Measurements from ENCODE around the gene ADCY9.

ADCY9 gene

DNA sequence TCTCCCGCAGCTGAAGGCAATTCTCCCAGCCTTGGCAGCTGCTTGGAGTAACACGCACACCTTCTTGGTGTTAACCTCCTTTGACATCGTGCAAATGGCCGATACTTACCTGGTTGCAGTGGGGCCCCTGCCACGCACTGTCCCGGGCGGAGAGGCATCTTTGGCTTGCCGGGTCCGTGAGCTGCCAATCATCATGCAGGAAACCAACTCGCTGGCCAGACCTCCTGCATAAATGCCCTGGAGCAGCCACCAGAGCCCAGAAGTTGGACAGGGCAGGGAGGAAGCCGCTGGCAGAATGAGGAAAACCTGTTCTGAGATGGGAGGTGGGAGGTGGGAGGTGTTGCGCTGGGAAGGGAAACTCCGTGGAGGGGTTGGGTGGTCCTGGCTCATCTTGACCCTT is 194.0 kb downstream of the ADCY9 start:
- H3K27me3 ChIP-seq (ENCODE audit: control insufficient read depth, low read length) = no peaks in the 10 kb centered on the region
- H3K9me3 ChIP-seq (ENCODE audit: control insufficient read depth, insufficient read depth, low read length) = peaks cover 7% of the 10 kb centered on the region; the same call in 1 of the 2 replicates
- H3K4me3 ChIP-seq (ENCODE audit: low read length) = no peak overlapping the region
- no peaks in the 10 kb centered on the region for H3F3A ChIP-seq (ENCODE audit: control insufficient read depth, insufficient read depth)
- TF ChIP-seq, protein P1, sequence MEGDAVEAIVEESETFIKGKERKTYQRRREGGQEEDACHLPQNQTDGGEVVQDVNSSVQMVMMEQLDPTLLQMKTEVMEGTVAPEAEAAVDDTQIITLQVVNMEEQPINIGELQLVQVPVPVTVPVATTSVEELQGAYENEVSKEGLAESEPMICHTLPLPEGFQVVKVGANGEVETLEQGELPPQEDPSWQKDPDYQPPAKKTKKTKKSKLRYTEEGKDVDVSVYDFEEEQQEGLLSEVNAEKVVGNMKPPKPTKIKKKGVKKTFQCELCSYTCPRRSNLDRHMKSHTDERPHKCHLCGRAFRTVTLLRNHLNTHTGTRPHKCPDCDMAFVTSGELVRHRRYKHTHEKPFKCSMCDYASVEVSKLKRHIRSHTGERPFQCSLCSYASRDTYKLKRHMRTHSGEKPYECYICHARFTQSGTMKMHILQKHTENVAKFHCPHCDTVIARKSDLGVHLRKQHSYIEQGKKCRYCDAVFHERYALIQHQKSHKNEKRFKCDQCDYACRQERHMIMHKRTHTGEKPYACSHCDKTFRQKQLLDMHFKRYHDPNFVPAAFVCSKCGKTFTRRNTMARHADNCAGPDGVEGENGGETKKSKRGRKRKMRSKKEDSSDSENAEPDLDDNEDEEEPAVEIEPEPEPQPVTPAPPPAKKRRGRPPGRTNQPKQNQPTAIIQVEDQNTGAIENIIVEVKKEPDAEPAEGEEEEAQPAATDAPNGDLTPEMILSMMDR (IDR thresholded peaks at IDR 0.05; ENCODE audit: low read depth, low read length, poor library complexity, severe bottlenecking) = no peak
- TF ChIP-seq EZH2phosphoT487 (IDR thresholded peaks at IDR 0.05; ENCODE audit: borderline replicate concordance, low read length) = no peak
- H3K36me3 ChIP-seq (ENCODE audit: control insufficient read depth, low read length) = no peaks in the 10 kb centered on the region
- no peak overlapping the region for H3K27ac ChIP-seq (ENCODE audit: low read depth, low read length)
- no peaks in the 10 kb centered on the region for H3K4me1 ChIP-seq (ENCODE audit: control insufficient read depth, low read length)
- H3K79me2 ChIP-seq (ENCODE audit: control insufficient read depth, low read length) = no peaks in the 10 kb centered on the region
- no peaks in the 10 kb centered on the region for H3K9me2 ChIP-seq (replicated peaks; ENCODE audit: control insufficient read depth, low read length)
- no peak overlapping the region for H3K4me2 ChIP-seq (ENCODE audit: low read length)
- no peaks in the 10 kb centered on the region for H4K20me1 ChIP-seq (ENCODE audit: control insufficient read depth, insufficient read depth, low read depth, low read length)

DNA sequence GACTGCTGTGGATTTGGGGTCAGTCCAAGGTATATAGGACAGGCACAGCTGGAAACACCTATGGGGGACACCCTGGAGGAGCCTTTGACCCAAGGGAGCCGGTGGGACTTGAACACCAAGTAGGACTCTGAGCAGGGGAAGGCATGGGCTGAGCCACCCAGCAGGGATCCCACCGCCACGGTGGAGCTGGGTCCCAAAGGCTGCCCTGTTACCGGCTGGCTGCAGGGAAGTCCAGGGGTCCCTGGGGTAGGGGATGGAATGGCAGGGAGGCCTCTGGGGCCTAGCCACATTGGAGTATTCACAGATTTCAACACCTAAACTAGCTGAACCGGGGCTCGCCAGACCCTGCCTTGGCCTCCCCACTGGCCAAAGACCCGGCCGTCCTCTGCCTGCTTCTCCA is 196.0 kb downstream of the ADCY9 start:
- H3K9me3 ChIP-seq (ENCODE audit: control insufficient read depth, insufficient read depth, low read length) = peaks cover 7% of the 10 kb centered on the region; the same call in 1 of the 2 replicates
- H3K27ac ChIP-seq (ENCODE audit: low read depth, low read length) = no peak overlapping the region
- H3K79me2 ChIP-seq (ENCODE audit: control insufficient read depth, low read length) = no peaks in the 10 kb centered on the region
- no peaks in the 10 kb centered on the region for H3K9me2 ChIP-seq (replicated peaks; ENCODE audit: control insufficient read depth, low read length)
- H3K4me2 ChIP-seq (ENCODE audit: low read length) = no peak overlapping the region
- no peaks in the 10 kb centered on the region for H3K27me3 ChIP-seq (ENCODE audit: control insufficient read depth, low read length)
- no peaks in the 10 kb centered on the region for H3K4me1 ChIP-seq (ENCODE audit: control insufficient read depth, low read length)
- H3K36me3 ChIP-seq (ENCODE audit: control insufficient read depth, low read length) = no peaks in the 10 kb centered on the region
- TF ChIP-seq, protein P1 (IDR thresholded peaks at IDR 0.05; ENCODE audit: low read depth, low read length, poor library complexity, severe bottlenecking) = no peak
- TF ChIP-seq EZH2phosphoT487 (IDR thresholded peaks at IDR 0.05; ENCODE audit: borderline replicate concordance, low read length) = no peak
- no peaks in the 10 kb centered on the region for H4K20me1 ChIP-seq (ENCODE audit: control insufficient read depth, insufficient read depth, low read depth, low read length)
- H3F3A ChIP-seq (ENCODE audit: control insufficient read depth, insufficient read depth) = no peaks in the 10 kb centered on the region
- no peak overlapping the region for H3K4me3 ChIP-seq (ENCODE audit: low read length)

DNA sequence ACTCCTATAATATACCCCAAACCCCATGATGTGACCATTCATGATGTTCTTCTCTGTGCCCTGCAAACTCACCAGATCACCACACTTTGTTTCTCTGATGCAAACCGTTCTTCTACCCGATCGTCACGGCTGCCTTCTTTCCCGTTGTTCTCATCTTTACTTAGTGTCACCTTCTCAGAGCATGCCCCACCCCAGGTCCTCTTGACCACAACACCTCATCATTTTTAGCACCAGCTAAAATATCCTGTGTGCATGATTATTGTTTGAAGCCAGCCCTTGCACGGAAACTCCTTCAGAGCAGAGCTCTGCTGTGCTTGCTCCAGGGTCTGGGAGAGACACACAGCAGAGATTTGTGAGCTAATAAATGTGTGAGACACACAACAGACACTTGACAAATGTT is 196.8 kb downstream of the ADCY9 start:
- no peak overlapping the region for H3K4me3 ChIP-seq (ENCODE audit: low read length)
- no peaks in the 10 kb centered on the region for H3F3A ChIP-seq (ENCODE audit: control insufficient read depth, insufficient read depth)
- H3K4me2 ChIP-seq (ENCODE audit: low read length) = no peak overlapping the region
- no peaks in the 10 kb centered on the region for H3K4me1 ChIP-seq (ENCODE audit: control insufficient read depth, low read length)
- H3K9me3 ChIP-seq (ENCODE audit: control insufficient read depth, insufficient read depth, low read length) = peaks cover 7% of the 10 kb centered on the region; the same call in 1 of the 2 replicates
- H3K36me3 ChIP-seq (ENCODE audit: control insufficient read depth, low read length) = no peaks in the 10 kb centered on the region
- H4K20me1 ChIP-seq (ENCODE audit: control insufficient read depth, insufficient read depth, low read depth, low read length) = no peaks in the 10 kb centered on the region
- H3K27me3 ChIP-seq (ENCODE audit: control insufficient read depth, low read length) = no peaks in the 10 kb centered on the region
- no peaks in the 10 kb centered on the region for H3K79me2 ChIP-seq (ENCODE audit: control insufficient read depth, low read length)
- H3K9me2 ChIP-seq (replicated peaks; ENCODE audit: control insufficient read depth, low read length) = no peaks in the 10 kb centered on the region
- TF ChIP-seq, protein P1 (IDR thresholded peaks at IDR 0.05; ENCODE audit: low read depth, low read length, poor library complexity, severe bottlenecking) = no peak
- TF ChIP-seq EZH2phosphoT487 (IDR thresholded peaks at IDR 0.05; ENCODE audit: borderline replicate concordance, low read length) = no peak
- H3K27ac ChIP-seq (ENCODE audit: low read depth, low read length) = no peak overlapping the region

All from DOHH2 (cell line).